T-helper 17 cell (primary cell): Measurements from ENCODE around the gene IRF1. TPM values are rescaled to one million over a fixed set of nuclear protein-coding genes. Genes with fewer than 3 reads are reported as not detected.
"Not testable (repeated sequence)": the region's sequence is repeated elsewhere in the genome, so short reads cannot be mapped to it uniquely, and the experiment has no call there.

Source experiments
- ATAC-seq: fragments of 150-1000 bp; cut with Tn5 transposase; 2 replicates; pipeline ENCODE4 v1.10.0; 2021; ENCODE audit warnings: mild to moderate bottlenecking, moderate library complexity
- DNase-seq, 3 donors: peaks; one replicate each; pipeline versions ENCODE4 v3.0.0 to v3.0.0-alpha.2; 2020 to 2021
- H3K9me3 ChIP-seq: one replicate; pipeline ENCODE4 v1.7.0; 2013; ENCODE audit warnings: low read length, mild to moderate bottlenecking; ENCODE audit not compliant: control insufficient read depth, poor library complexity, severe bottlenecking
- H3K27ac Mint-ChIP-seq: one replicate; pipeline ENCODE4 v1.8.0; 2022; ENCODE audit warnings: mild to moderate bottlenecking, moderate library complexity, mixed read lengths
- H3K27me3 Mint-ChIP-seq: one replicate; pipeline ENCODE4 v1.8.0; 2022; ENCODE audit warnings: mixed read lengths
- H3K36me3 Mint-ChIP-seq: one replicate; pipeline ENCODE4 v1.8.0; 2022; ENCODE audit warnings: low read depth, mixed read lengths
- H3K4me1 Mint-ChIP-seq: one replicate; pipeline ENCODE4 v1.8.0; 2022; ENCODE audit warnings: mild to moderate bottlenecking, mixed read lengths
- H3K4me3 Mint-ChIP-seq: one replicate; pipeline ENCODE4 v1.8.0; 2022; ENCODE audit warnings: mild to moderate bottlenecking, moderate library complexity, mixed read lengths
- total RNA-seq, 4 donors: library from RNA in 2 of 4; stranded (reverse) in 2 of 4; gene quantifications; one replicate each; pipeline ENCODE4 v1.2.3 and lab custom pipeline; 2022 to 2026

IRF1 gene
- total RNA-seq, 2 donors from 2014 or later: 590 to 639 TPM

- ATAC-seq: no peak
- H3K27ac Mint-ChIP-seq: peak overlapping the region; percentile 100
- peak in 2 of 3 donors; percentile 4 to 7 for DNase-seq
- peaks cover 14% of the 10 kb centered on the region for H3K36me3 Mint-ChIP-seq
- H3K9me3 ChIP-seq: no peaks in the 10 kb centered on the region
- peaks cover 58% of the 10 kb centered on the region for H3K4me1 Mint-ChIP-seq
- peak overlapping the region; percentile 95 for H3K4me3 Mint-ChIP-seq
- H3K27me3 Mint-ChIP-seq: no peaks in the 10 kb centered on the region
Measured at GRCh38 chr5:132487841-132488555, 2.6 kb downstream of the IRF1 start.

- H3K9me3 ChIP-seq: no peaks in the 10 kb centered on the region
- H3K4me1 Mint-ChIP-seq: peaks cover 59% of the 10 kb centered on the region
- ATAC-seq (no peak), DNase-seq (peak in 2 of 3 donors; percentile 3 to 6)
- no peaks in the 10 kb centered on the region for H3K27me3 Mint-ChIP-seq
- peaks cover 14% of the 10 kb centered on the region for H3K36me3 Mint-ChIP-seq
- peak overlapping the region; percentile 100 for H3K27ac Mint-ChIP-seq
- peak overlapping the region; percentile 95 for H3K4me3 Mint-ChIP-seq
Measured at GRCh38 chr5:132487095-132487428, 3.5 kb downstream of the IRF1 start.

GRCh38 chr5:132486318-132487094 lies 4.1 kb downstream of the IRF1 start:
- Mint-ChIP-seq H3K27ac (peak overlapping the region; percentile 100), H3K4me3 (peak overlapping the region; percentile 95), H3K36me3 (peaks cover 14% of the 10 kb centered on the region), H3K4me1 (peaks cover 55% of the 10 kb centered on the region), H3K27me3 (no peaks in the 10 kb centered on the region)
- no peaks in the 10 kb centered on the region for H3K9me3 ChIP-seq
- no peak for ATAC-seq
- peak in 2 of 3 donors; percentile 4 to 7 for DNase-seq

GRCh38 chr5:132485641-132486317 lies 4.8 kb downstream of the IRF1 start:
- no peak for ATAC-seq
- Mint-ChIP-seq H3K27ac (peak overlapping the region; percentile 100), H3K4me3 (peak overlapping the region; percentile 95), H3K36me3 (peaks cover 14% of the 10 kb centered on the region), H3K4me1 (peaks cover 56% of the 10 kb centered on the region), H3K27me3 (no peaks in the 10 kb centered on the region)
- no peaks in the 10 kb centered on the region for H3K9me3 ChIP-seq
- peak in 1 of 3 donors; percentile 4 for DNase-seq

GRCh38 chr5:132484876-132485640 lies 5.5 kb downstream of the IRF1 start:
- Mint-ChIP-seq H3K36me3 (peaks cover 14% of the 10 kb centered on the region), H3K27ac (peak overlapping the region; percentile 100), H3K4me1 (peaks cover 59% of the 10 kb centered on the region), H3K4me3 (peak overlapping the region; percentile 95)
- not testable (repeated sequence) for H3K9me3 ChIP-seq, H3K27me3 Mint-ChIP-seq, ATAC-seq
- DNase-seq: peak in 2 of 3 donors; percentile 4 to 6

- Mint-ChIP-seq H3K27me3 (no peaks in the 10 kb centered on the region), H3K4me1 (peaks cover 65% of the 10 kb centered on the region), H3K4me3 (peak overlapping the region; percentile 78), H3K27ac (peak overlapping the region; percentile 100), H3K36me3 (peaks cover 14% of the 10 kb centered on the region)
- DNase-seq (peak in 2 of 3 donors; percentile 3 to 7), ATAC-seq (no peak)
- H3K9me3 ChIP-seq: no peaks in the 10 kb centered on the region
Measured at GRCh38 chr5:132484391-132484725, 6.2 kb downstream of the IRF1 start.

- peak overlapping the region; percentile 100 for H3K27ac Mint-ChIP-seq
- no peaks in the 10 kb centered on the region for H3K27me3 Mint-ChIP-seq
- H3K9me3 ChIP-seq: no peaks in the 10 kb centered on the region
- H3K36me3 Mint-ChIP-seq: peaks cover 11% of the 10 kb centered on the region
- H3K4me3 Mint-ChIP-seq: peak overlapping the region; percentile 78
- ATAC-seq (no peak), DNase-seq (peak; percentile 4 to 10 (median 6))
- H3K4me1 Mint-ChIP-seq: peaks cover 66% of the 10 kb centered on the region
Measured at GRCh38 chr5:132483661-132484390, 6.7 kb downstream of the IRF1 start.

- H3K36me3 Mint-ChIP-seq: peaks cover 11% of the 10 kb centered on the region
- H3K9me3 ChIP-seq: no peaks in the 10 kb centered on the region
- no peaks in the 10 kb centered on the region for H3K27me3 Mint-ChIP-seq
- H3K27ac Mint-ChIP-seq: peak overlapping the region; percentile 100
- ATAC-seq (no peak), DNase-seq (peak in 2 of 3 donors; percentile 6 to 8)
- H3K4me1 Mint-ChIP-seq: peaks cover 71% of the 10 kb centered on the region
- peak overlapping the region; percentile 78 for H3K4me3 Mint-ChIP-seq
Measured at GRCh38 chr5:132483101-132483500, 7.5 kb downstream of the IRF1 start.

GRCh38 chr5:132481596-132482211 lies 8.9 kb downstream of the IRF1 start:
- Mint-ChIP-seq H3K27ac (peak overlapping the region; percentile 100), H3K4me1 (peaks cover 68% of the 10 kb centered on the region), H3K36me3 (peaks cover 6% of the 10 kb centered on the region), H3K4me3 (peak overlapping the region; percentile 61), H3K27me3 (no peaks in the 10 kb centered on the region)
- H3K9me3 ChIP-seq: no peaks in the 10 kb centered on the region
- peak in 2 of 3 donors; percentile 9 to 16 for DNase-seq
- ATAC-seq: peak; percentile 2

- H3K27me3 Mint-ChIP-seq: no peaks in the 10 kb centered on the region
- peak overlapping the region; percentile 100 for H3K27ac Mint-ChIP-seq
- no peaks in the 10 kb centered on the region for H3K9me3 ChIP-seq
- ATAC-seq (peak; percentile 2), DNase-seq (peak in 1 of 3 donors; percentile 8)
- peaks cover 68% of the 10 kb centered on the region for H3K4me1 Mint-ChIP-seq
- peaks cover 4% of the 10 kb centered on the region for H3K36me3 Mint-ChIP-seq
- H3K4me3 Mint-ChIP-seq: peak overlapping the region; percentile 69
Measured at GRCh38 chr5:132480893-132481595, 9.5 kb downstream of the IRF1 start.

GRCh38 chr5:132480546-132480892 lies 10.1 kb downstream of the IRF1 start:
- no peaks in the 10 kb centered on the region for H3K27me3 Mint-ChIP-seq
- H3K4me3 Mint-ChIP-seq: peak overlapping the region; percentile 69
- H3K27ac Mint-ChIP-seq: peak overlapping the region; percentile 100
- no peaks in the 10 kb centered on the region for H3K9me3 ChIP-seq
- no peak for ATAC-seq
- H3K4me1 Mint-ChIP-seq: peaks cover 66% of the 10 kb centered on the region
- DNase-seq: peak in 1 of 3 donors; percentile 17
- no peaks in the 10 kb centered on the region for H3K36me3 Mint-ChIP-seq
